ENCODE measurements around the gene NUMB. TPM values are rescaled to one million over a fixed set of nuclear protein-coding genes. Genes with fewer than 3 reads are reported as not detected.

Gene NUMB
- total RNA-seq, 1 donor from 2014 or later: 72.7 TPM

- TF ChIP-seq CTCF (IDR thresholded peaks at IDR 0.05): no peak
- Mint-ChIP-seq H3K9me3 (ENCODE audit: unreplicated experiment) (no peaks in the 10 kb centered on the region), H3K4me1 (ENCODE audit: unreplicated experiment) (peaks cover 38% of the 10 kb centered on the region), H3K36me3 (ENCODE audit: unreplicated experiment) (no peaks in the 10 kb centered on the region), H3K27me3 (ENCODE audit: unreplicated experiment) (no peaks in the 10 kb centered on the region), H3K4me3 (ENCODE audit: unreplicated experiment) (no peak overlapping the region), H3K27ac (ENCODE audit: unreplicated experiment) (peak overlapping the region; percentile 83)
- no peak for DNase-seq (ENCODE audit: extremely low spot score, unreplicated experiment)
These were observed 5.8 kb downstream of the NUMB start for GRCh38 chr14:73452341-73453186.

GRCh38 chr14:73443758-73444157 lies 14.6 kb downstream of the NUMB start:
- Mint-ChIP-seq H3K36me3 (ENCODE audit: unreplicated experiment) (peaks cover 2% of the 10 kb centered on the region), H3K9me3 (ENCODE audit: unreplicated experiment) (no peaks in the 10 kb centered on the region), H3K4me1 (ENCODE audit: unreplicated experiment) (peaks cover 6% of the 10 kb centered on the region), H3K27me3 (ENCODE audit: unreplicated experiment) (no peaks in the 10 kb centered on the region), H3K4me3 (ENCODE audit: unreplicated experiment) (no peak overlapping the region), H3K27ac (ENCODE audit: unreplicated experiment) (no peak overlapping the region)
- no peak for DNase-seq (ENCODE audit: extremely low spot score, unreplicated experiment)
- no peak for TF ChIP-seq CTCF (IDR thresholded peaks at IDR 0.05)

GRCh38 chr14:73441286-73441685 lies 17.1 kb downstream of the NUMB start:
- no peak for DNase-seq (ENCODE audit: extremely low spot score, unreplicated experiment)
- Mint-ChIP-seq H3K9me3 (ENCODE audit: unreplicated experiment) (no peaks in the 10 kb centered on the region), H3K4me1 (ENCODE audit: unreplicated experiment) (peaks cover 8% of the 10 kb centered on the region), H3K36me3 (ENCODE audit: unreplicated experiment) (peaks cover 2% of the 10 kb centered on the region), H3K27ac (ENCODE audit: unreplicated experiment) (no peak overlapping the region), H3K27me3 (ENCODE audit: unreplicated experiment) (no peaks in the 10 kb centered on the region), H3K4me3 (ENCODE audit: unreplicated experiment) (no peak overlapping the region)
- TF ChIP-seq CTCF (IDR thresholded peaks at IDR 0.05): no peak

GRCh38 chr14:73438993-73439392 lies 19.4 kb downstream of the NUMB start:
- TF ChIP-seq CTCF (IDR thresholded peaks at IDR 0.05): no peak
- DNase-seq (ENCODE audit: extremely low spot score, unreplicated experiment): no peak
- peaks cover 2% of the 10 kb centered on the region for H3K36me3 Mint-ChIP-seq (ENCODE audit: unreplicated experiment)
- no peak overlapping the region for H3K4me3 Mint-ChIP-seq (ENCODE audit: unreplicated experiment)
- peaks cover 15% of the 10 kb centered on the region for H3K4me1 Mint-ChIP-seq (ENCODE audit: unreplicated experiment)
- H3K27me3 Mint-ChIP-seq (ENCODE audit: unreplicated experiment): no peaks in the 10 kb centered on the region
- no peaks in the 10 kb centered on the region for H3K9me3 Mint-ChIP-seq (ENCODE audit: unreplicated experiment)
- no peak overlapping the region for H3K27ac Mint-ChIP-seq (ENCODE audit: unreplicated experiment)

GRCh38 chr14:73437206-73437605 lies 21.1 kb downstream of the NUMB start:
- no peak overlapping the region for H3K4me3 Mint-ChIP-seq (ENCODE audit: unreplicated experiment)
- peaks cover 15% of the 10 kb centered on the region for H3K4me1 Mint-ChIP-seq (ENCODE audit: unreplicated experiment)
- no peaks in the 10 kb centered on the region for H3K27me3 Mint-ChIP-seq (ENCODE audit: unreplicated experiment)
- H3K36me3 Mint-ChIP-seq (ENCODE audit: unreplicated experiment): peaks cover 2% of the 10 kb centered on the region
- DNase-seq (ENCODE audit: extremely low spot score, unreplicated experiment): no peak
- H3K27ac Mint-ChIP-seq (ENCODE audit: unreplicated experiment): no peak overlapping the region
- no peaks in the 10 kb centered on the region for H3K9me3 Mint-ChIP-seq (ENCODE audit: unreplicated experiment)
- TF ChIP-seq CTCF (IDR thresholded peaks at IDR 0.05): no peak

Measured in osteocyte (in vitro differentiated cells).